IPS DF 4.7 (cell line): ENCODE results near the gene PARVB.

Source experiments
- DNase-seq: peaks from one replicate; pipeline ENCODE4 v3.0.0-alpha.2; 2013; ENCODE audit warnings: low spot score; ENCODE audit errors: extremely low read depth

The PARVB gene

DNA sequence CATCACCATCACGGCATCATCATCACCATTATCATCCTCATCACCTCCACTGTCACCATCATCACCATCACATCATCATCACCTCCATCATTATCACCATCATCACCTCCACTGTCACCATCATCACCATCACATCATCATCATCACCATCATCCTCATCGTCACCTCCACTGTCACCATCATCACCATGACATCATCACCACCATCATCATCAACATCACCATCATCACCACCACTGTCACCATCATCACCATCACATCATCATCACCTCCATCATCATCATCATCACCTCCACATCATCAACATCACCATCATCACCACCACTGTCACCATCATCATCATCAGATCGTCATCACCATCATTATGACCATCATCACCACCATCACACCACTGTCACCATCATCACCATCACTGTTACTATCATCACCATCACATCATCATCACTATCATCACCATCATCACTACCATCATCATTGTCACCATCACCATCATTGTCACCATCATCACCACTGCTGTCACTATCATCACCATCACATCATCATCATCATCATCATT lies 189.5 kb downstream of the PARVB start:
- DNase-seq = no peak

DNA sequence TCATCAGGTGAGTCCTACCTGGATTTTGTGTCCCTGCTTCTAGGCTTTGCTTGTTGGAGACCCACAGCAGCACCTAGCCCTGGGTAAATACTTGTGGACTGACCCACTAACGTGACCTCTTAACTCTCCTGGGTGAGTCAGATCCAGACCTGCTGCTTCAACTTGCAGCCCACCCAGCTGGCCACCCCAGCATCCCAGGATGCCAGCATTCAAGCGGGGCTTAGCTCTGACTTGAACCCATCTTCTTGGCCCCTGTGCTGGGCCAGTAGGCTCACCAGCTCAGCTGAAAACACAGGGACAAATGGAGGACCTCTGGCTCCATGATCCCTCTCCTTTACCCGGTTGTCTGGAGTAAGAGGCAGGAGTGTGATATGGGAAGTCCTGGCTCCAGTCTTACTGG lies 190.1 kb downstream of the PARVB start:
- DNase-seq = no peak

GRCh38 chr22:44214764-44215163 lies 190.7 kb downstream of the PARVB start:
- no peak for DNase-seq

GRCh38 chr22:44215287-44215686 lies 191.2 kb downstream of the PARVB start:
- DNase-seq = no peak

DNA sequence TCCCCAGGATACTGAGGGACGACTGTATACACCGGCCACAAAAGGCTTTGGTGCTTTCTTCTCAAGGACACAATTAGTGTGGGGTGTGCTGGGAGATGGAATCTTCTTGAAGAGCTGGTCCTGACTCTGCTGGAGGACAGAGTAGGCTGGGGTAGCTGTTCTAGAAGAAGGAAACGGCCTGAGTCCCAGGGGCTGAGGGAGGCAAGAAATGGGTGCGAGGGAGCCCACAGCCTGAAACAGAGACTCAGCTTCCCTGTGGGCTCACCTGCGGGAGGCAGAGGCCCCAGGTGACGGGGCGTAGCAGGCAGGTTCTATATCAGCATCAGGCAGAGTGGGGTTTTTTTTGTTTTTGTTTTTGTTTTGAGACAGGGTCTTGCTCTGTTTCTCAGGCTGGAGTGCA lies 193.2 kb downstream of the PARVB start:
- DNase-seq = no peak

GRCh38 chr22:44218071-44218470 lies 194.0 kb downstream of the PARVB start:
- DNase-seq = no peak

GRCh38 chr22:44219101-44219870 lies 195.2 kb downstream of the PARVB start:
- DNase-seq = no peak

DNA sequence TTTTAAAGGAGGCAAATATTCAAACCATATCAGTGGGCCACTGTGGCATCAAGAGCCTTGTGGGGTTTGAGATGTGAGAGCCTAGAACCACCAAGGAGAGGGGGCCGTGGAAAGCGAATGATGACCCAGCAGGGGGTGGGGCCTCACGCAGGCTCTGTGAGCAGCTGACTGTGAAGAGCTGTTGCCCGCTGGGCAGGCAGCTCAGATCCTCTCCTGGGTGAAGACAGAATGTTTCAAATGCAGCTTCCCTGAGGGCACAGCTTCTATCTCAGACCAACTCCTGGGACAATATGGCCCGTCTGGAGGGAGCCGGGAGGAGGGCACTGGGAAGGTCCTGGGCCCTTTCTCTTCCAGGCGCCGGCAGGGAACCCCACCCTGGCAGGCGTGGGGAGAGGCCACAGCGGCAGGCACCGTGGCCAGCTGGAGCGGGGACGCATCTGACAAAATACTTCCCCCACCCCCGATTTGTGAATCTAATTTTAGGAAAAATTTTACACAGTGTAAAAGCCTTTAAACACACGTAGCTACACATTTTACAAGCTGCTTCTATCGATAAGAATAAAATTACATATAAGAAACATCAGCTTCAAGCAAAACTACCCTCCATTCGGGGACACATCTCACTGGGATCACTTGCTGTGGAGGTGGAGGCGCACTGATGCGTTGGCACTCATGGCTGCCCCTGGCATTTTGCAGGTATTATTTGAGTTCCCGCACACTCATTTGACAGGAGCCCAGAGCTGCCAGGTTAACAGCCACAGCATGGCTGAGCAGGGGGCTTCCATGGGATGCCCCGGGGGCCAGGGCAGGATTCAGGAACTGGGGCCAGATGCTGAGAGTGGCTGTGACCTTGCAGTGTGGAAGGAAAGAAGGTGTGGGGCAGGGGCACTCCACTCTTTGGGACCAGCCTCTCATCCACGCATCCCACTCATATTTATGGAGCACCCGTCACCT lies 196.9 kb downstream of the PARVB start:
- DNase-seq = no peak

DNA sequence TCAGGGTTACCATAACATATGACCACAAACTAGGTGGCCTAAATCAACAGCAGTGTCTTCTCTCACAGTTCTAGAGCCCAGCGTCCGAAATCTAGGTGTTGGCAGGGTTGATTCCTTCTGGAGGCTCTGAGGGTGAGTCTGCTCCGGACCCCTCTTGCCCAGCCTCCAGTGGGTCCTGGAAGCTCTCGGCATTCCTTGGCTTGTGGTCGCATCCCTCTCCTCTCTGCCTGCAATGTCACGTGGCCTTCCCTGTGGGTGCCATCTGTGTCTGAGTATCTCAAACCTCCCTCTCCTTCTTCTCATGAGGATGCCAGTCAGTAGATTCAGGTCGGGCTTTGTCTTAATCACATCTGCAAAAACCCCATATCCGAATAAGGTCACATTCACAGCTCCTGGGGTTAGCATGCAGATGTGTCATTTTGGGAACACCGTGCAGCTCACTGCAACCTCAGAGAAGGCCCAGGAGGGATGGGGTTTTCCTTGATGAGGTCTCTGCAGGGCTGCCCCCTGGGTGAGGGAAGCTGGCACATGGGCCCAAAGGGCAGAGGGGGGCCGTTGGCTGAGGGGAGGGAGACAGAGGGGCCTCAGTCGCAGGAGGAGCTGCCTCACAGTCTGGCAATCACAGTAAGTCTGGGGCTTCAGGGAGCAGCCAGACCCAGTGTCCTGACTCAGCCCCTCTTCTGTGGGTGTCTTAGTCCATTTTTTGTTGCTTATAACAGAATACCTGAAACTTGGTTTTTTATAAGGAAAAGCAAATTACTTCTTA lies 197.8 kb downstream of the PARVB start:
- DNase-seq = no peak
